IPS-15b (cell line): ENCODE measurements around the gene INSR.
"Not testable (repeated sequence)": the region's sequence is repeated elsewhere in the genome, so short reads cannot be mapped to it uniquely, and the experiment has no call there.

ENCODE experiments used
- H3K27me3 ChIP-seq: one replicate; pipeline ENCODE4 v1.6.1; 2013; ENCODE audit warnings: low read length; ENCODE audit not compliant: control insufficient read depth, insufficient read depth
- H3K36me3 ChIP-seq: one replicate; pipeline ENCODE4 v1.6.1; 2013; ENCODE audit warnings: low read length; ENCODE audit not compliant: control insufficient read depth, insufficient read depth
- H3K4me1 ChIP-seq: one replicate; pipeline ENCODE4 v1.6.1; 2013; ENCODE audit warnings: mild to moderate bottlenecking, low read length; ENCODE audit not compliant: control insufficient read depth, insufficient read depth
- H3K4me3 ChIP-seq: one replicate; pipeline ENCODE4 v1.5.1; 2013; ENCODE audit warnings: low read depth, low read length
- H3K9ac ChIP-seq: one replicate; pipeline ENCODE4 v1.6.1; 2013; ENCODE audit warnings: low read depth, mild to moderate bottlenecking, low read length
- H3K9me3 ChIP-seq: one replicate; pipeline ENCODE4 v1.6.1; 2013; ENCODE audit warnings: mild to moderate bottlenecking, low read length; ENCODE audit not compliant: control insufficient read depth, insufficient read depth

The INSR gene

GRCh38 chr19:7088999-7089398, 205.2 kb downstream of the INSR start:
- Histone ChIP-seq H3K27me3 (no peaks in the 10 kb centered on the region), H3K4me3 (no peak overlapping the region), H3K9ac (no peak overlapping the region), H3K9me3 (peaks cover 25% of the 10 kb centered on the region), H3K4me1 (no peaks in the 10 kb centered on the region), H3K36me3 (peaks cover 13% of the 10 kb centered on the region)

- no peak overlapping the region for H3K4me3 ChIP-seq
- H3K36me3 ChIP-seq = peaks cover 51% of the 10 kb centered on the region
- peaks cover 61% of the 10 kb centered on the region for H3K9me3 ChIP-seq
- H3K4me1 ChIP-seq = no peaks in the 10 kb centered on the region
- H3K27me3 ChIP-seq = no peaks in the 10 kb centered on the region
- H3K9ac ChIP-seq = no peak overlapping the region
Measured at GRCh38 chr19:7083076-7083956, 210.9 kb downstream of the INSR start.

- Histone ChIP-seq H3K27me3 (no peaks in the 10 kb centered on the region), H3K9me3 (peaks cover 35% of the 10 kb centered on the region), H3K36me3 (peaks cover 64% of the 10 kb centered on the region), H3K4me3 (no peak overlapping the region), H3K9ac (no peak overlapping the region), H3K4me1 (no peaks in the 10 kb centered on the region)
Measured at GRCh38 chr19:7078008-7078407, 216.2 kb downstream of the INSR start.

GRCh38 chr19:7076151-7076550, 218.1 kb downstream of the INSR start:
- H3K9me3 ChIP-seq = peaks cover 19% of the 10 kb centered on the region
- H3K36me3 ChIP-seq = peaks cover 57% of the 10 kb centered on the region
- no peaks in the 10 kb centered on the region for H3K4me1 ChIP-seq
- H3K27me3 ChIP-seq = no peaks in the 10 kb centered on the region
- no peak overlapping the region for H3K4me3 ChIP-seq
- no peak overlapping the region for H3K9ac ChIP-seq

GRCh38 chr19:7074705-7075282, 219.4 kb downstream of the INSR start:
- Histone ChIP-seq H3K9ac (no peak overlapping the region), H3K4me3 (no peak overlapping the region), H3K9me3 (peaks cover 10% of the 10 kb centered on the region), H3K27me3 (no peaks in the 10 kb centered on the region), H3K36me3 (peaks cover 45% of the 10 kb centered on the region), H3K4me1 (no peaks in the 10 kb centered on the region)

- Histone ChIP-seq H3K36me3 (peaks cover 40% of the 10 kb centered on the region), H3K4me3 (no peak overlapping the region), H3K27me3 (no peaks in the 10 kb centered on the region), H3K9ac (no peak overlapping the region), H3K4me1 (no peaks in the 10 kb centered on the region), H3K9me3 (no peaks in the 10 kb centered on the region)
Measured at GRCh38 chr19:7072541-7072940, 221.7 kb downstream of the INSR start.

- H3K27me3 ChIP-seq = no peaks in the 10 kb centered on the region
- H3K9ac ChIP-seq = peak overlapping the region; percentile 85
- H3K4me1 ChIP-seq = no peaks in the 10 kb centered on the region
- peak overlapping the region; percentile 89 for H3K4me3 ChIP-seq
- H3K36me3 ChIP-seq = peaks cover 15% of the 10 kb centered on the region
- H3K9me3 ChIP-seq = no peaks in the 10 kb centered on the region
Measured at GRCh38 chr19:7069904-7070226, 224.3 kb downstream of the INSR start.

GRCh38 chr19:7069042-7069903, 224.9 kb downstream of the INSR start, which contains the start of gene ZNF557:
Gene ZNF557, plus strand, starts transcription at chr19:7069703. Its CDS starts 5,372 bp downstream, at chr19:7075075.
- Histone ChIP-seq H3K4me3 (peak within 1 kb of the TSS; percentile 89), H3K9ac (peak within 1 kb of the TSS; percentile 85), H3K27me3 (no peaks in the 10 kb centered on the region), H3K4me1 (no peaks in the 10 kb centered on the region), H3K9me3 (no peaks in the 10 kb centered on the region), H3K36me3 (peaks cover 15% of the 10 kb centered on the region)

- no peaks in the 10 kb centered on the region for H3K27me3 ChIP-seq
- no peak overlapping the region for H3K4me3 ChIP-seq
- no peaks in the 10 kb centered on the region for H3K4me1 ChIP-seq
- H3K36me3 ChIP-seq = peaks cover 13% of the 10 kb centered on the region
- no peaks in the 10 kb centered on the region for H3K9me3 ChIP-seq
- H3K9ac ChIP-seq = no peak overlapping the region
Measured at GRCh38 chr19:7068599-7068998, 225.6 kb downstream of the INSR start.

- H3K36me3 ChIP-seq = peaks cover 6% of the 10 kb centered on the region
- no peak overlapping the region for H3K9ac ChIP-seq
- H3K27me3 ChIP-seq = no peaks in the 10 kb centered on the region
- H3K4me1 ChIP-seq = no peaks in the 10 kb centered on the region
- no peaks in the 10 kb centered on the region for H3K9me3 ChIP-seq
- H3K4me3 ChIP-seq = no peak overlapping the region
Measured at GRCh38 chr19:7067716-7068115, 226.5 kb downstream of the INSR start.

GRCh38 chr19:7067122-7067521, 227.1 kb downstream of the INSR start:
- H3K4me3 ChIP-seq, H3K36me3 ChIP-seq, H3K4me1 ChIP-seq, H3K9me3 ChIP-seq, H3K9ac ChIP-seq, H3K27me3 ChIP-seq: not testable (repeated sequence)
